Gastrocnemius medialis (tissue), 4 donors: Measurements from ENCODE around the gene KCNQ1.

Experiments
- POLR2A ChIP-seq, 2 donors: fragments of 450-650 bp; IDR thresholded peaks; one replicate each; pipeline ENCODE4 v1.6.1; 2017; ENCODE audit warnings: antibody characterized with exemption in 2 of 2, mild to moderate bottlenecking in 2 of 2, moderate library complexity in 2 of 2
- TF ChIP-seq, protein P1 (sequence below), 5 experiments: fragments of 450-650 bp in 3 of 5; fragments of 200-600 bp in 2 of 5; sonication (generic) in 2 of 5; IDR thresholded peaks in 4 of 5; conservative IDR thresholded peaks in 1 of 5; 1 replicate in 4 of 5; 2 replicates in 1 of 5; pipeline ENCODE4 v1.5.1; 2016 to 2019; ENCODE audit warnings: antibody characterized with exemption in 5 of 5, mild to moderate bottlenecking in 3 of 5, moderate library complexity in 3 of 5

DNA sequence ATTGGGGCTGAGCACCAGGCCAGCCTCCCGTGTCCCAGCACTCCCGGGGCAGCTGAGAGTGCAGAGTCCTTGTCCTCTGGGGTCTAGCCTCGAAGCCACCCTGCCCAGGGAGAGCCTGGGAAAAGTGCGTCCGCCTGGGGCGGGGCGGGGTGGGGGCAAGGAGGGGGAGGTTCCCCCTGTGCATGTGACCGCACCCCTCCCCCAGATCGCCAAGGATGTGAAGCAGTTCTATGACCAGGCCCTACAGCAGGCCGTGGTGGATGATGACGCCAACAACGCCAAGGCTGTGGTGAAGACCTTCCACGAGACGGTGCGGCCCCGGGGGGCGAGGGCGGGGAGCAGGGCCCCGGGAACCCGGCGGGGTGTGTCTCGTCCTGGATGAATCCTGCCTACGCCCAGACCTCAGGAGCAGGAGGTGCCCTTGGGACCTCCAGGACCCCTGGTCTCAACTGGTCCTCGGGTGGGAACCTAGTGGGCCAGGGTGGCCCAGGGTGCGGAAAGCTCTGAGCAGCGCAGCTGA, 49.5 kb upstream of the KCNQ1 start:
- no peak for TF ChIP-seq POLR2A (IDR thresholded peaks at IDR 0.05)
- TF ChIP-seq, protein P1, sequence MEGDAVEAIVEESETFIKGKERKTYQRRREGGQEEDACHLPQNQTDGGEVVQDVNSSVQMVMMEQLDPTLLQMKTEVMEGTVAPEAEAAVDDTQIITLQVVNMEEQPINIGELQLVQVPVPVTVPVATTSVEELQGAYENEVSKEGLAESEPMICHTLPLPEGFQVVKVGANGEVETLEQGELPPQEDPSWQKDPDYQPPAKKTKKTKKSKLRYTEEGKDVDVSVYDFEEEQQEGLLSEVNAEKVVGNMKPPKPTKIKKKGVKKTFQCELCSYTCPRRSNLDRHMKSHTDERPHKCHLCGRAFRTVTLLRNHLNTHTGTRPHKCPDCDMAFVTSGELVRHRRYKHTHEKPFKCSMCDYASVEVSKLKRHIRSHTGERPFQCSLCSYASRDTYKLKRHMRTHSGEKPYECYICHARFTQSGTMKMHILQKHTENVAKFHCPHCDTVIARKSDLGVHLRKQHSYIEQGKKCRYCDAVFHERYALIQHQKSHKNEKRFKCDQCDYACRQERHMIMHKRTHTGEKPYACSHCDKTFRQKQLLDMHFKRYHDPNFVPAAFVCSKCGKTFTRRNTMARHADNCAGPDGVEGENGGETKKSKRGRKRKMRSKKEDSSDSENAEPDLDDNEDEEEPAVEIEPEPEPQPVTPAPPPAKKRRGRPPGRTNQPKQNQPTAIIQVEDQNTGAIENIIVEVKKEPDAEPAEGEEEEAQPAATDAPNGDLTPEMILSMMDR (IDR thresholded peaks at IDR 0.05 in 4 of 5, conservative IDR thresholded peaks at IDR 0.05 in 1 of 5), result no peak
